GM12873 (cell line): Measurements from ENCODE around the gene PLD5.

Experiments
- CTCF ChIP-seq: IDR thresholded peaks from 2 replicates; pipeline ENCODE4 v1.5.1; 2012; ENCODE audit warnings: low read depth, mild to moderate bottlenecking, moderate library complexity, low read length, control low read depth; ENCODE audit not compliant: insufficient read depth; ENCODE audit errors: missing control alignments

Gene PLD5

GRCh38 chr1:242034392-242034791 is 490.1 kb downstream of the PLD5 start:
- TF ChIP-seq CTCF = no peak

- TF ChIP-seq CTCF = no peak
Observed at GRCh38 chr1:242033447-242033846, 491.1 kb downstream of the PLD5 start.
